WTC11 (cell line): ENCODE measurements around the gene HOXC5. TPM values are rescaled to one million over a fixed set of nuclear protein-coding genes. Genes with fewer than 3 reads are reported as not detected.
A peak's percentile ranks its signal among the peaks of the same experiment; 100 is the strongest.

Source experiments
- ATAC-seq: fragments of 200-7000 bp; cut with Tn5 transposase; 2 replicates; pipeline ENCODE4 v1.10.0; 2021; ENCODE audit warnings: mild to moderate bottlenecking, moderate library complexity
- CTCF ChIA-PET: fragments of 300-600 bp; sonication (Branson Sonifier 250); formaldehyde crosslinking; loops from one replicate; lab custom pipeline; 2021; ENCODE audit warnings: antibody characterized with exemption; lab: Charles Lee
- POLR2A ChIA-PET: fragments of 350-600 bp; sonication (Branson Sonifier 250); formaldehyde crosslinking; loops from one replicate; lab custom pipeline; 2021; ENCODE audit warnings: antibody characterized with exemption; lab: Charles Lee
- DNase-seq: peaks from one replicate; pipeline ENCODE4 v3.0.0; 2021; ENCODE audit warnings: low spot score
- H3K27ac Mint-ChIP-seq: 2 replicates; pipeline ENCODE4 v1.8.0; 2021; ENCODE audit warnings: mixed read lengths
- H3K27me3 Mint-ChIP-seq: 2 replicates; pipeline ENCODE4 v1.8.0; 2021; ENCODE audit warnings: low read depth, mild to moderate bottlenecking, moderate library complexity, mixed read lengths
- H3K36me3 Mint-ChIP-seq: 2 replicates; pipeline ENCODE4 v1.8.0; 2021; ENCODE audit warnings: mixed read lengths
- H3K4me1 Mint-ChIP-seq: 2 replicates; pipeline ENCODE4 v1.8.0; 2022; ENCODE audit warnings: mixed read lengths
- H3K4me3 Mint-ChIP-seq: 2 replicates; pipeline ENCODE4 v1.8.0; 2021; ENCODE audit warnings: mild to moderate bottlenecking, moderate library complexity, mixed read lengths
- H3K9me3 Mint-ChIP-seq: 2 replicates; pipeline ENCODE4 v1.8.0; 2021; ENCODE audit warnings: mixed read lengths
- AR ChIP-seq: fragments of 250-450 bp; sonication (Bioruptor Pico); IDR thresholded peaks from 2 replicates; pipeline ENCODE4 v1.9.0; 2021; ENCODE audit warnings: mild to moderate bottlenecking
- ATF2 ChIP-seq: sonication (generic); formaldehyde crosslinking; IDR thresholded peaks from 2 replicates; pipeline ENCODE4 v1.8.1; 2022; ENCODE audit warnings: low read depth, missing genetic modification reagents, borderline replicate concordance
- ATF3 ChIP-seq: sonication (generic); formaldehyde crosslinking; conservative IDR thresholded peaks from 2 replicates; pipeline ENCODE4 v1.8.1; 2022; ENCODE audit warnings: mild to moderate bottlenecking, missing genetic modification reagents
- ERG ChIP-seq: fragments of 250-450 bp; sonication (Bioruptor Pico); IDR thresholded peaks from 2 replicates; pipeline ENCODE4 v1.8.0; 2021; ENCODE audit warnings: mild to moderate bottlenecking
- FOXJ3 ChIP-seq: sonication (generic); formaldehyde crosslinking; IDR thresholded peaks from 2 replicates; pipeline ENCODE4 v1.9.0; 2021; ENCODE audit warnings: missing genetic modification reagents, mild to moderate bottlenecking, borderline replicate concordance
- FOXP1 ChIP-seq: sonication (generic); formaldehyde crosslinking; IDR thresholded peaks from 2 replicates; pipeline ENCODE4 v1.8.0; 2022; ENCODE audit warnings: missing genetic modification reagents, mild to moderate bottlenecking, moderate library complexity, borderline replicate concordance
- PRDM15 ChIP-seq: sonication (generic); formaldehyde crosslinking; IDR thresholded peaks from 2 replicates; pipeline ENCODE4 v1.8.0; 2022; ENCODE audit warnings: missing genetic modification reagents
- RELA ChIP-seq: sonication (generic); formaldehyde crosslinking; IDR thresholded peaks from 2 replicates; pipeline ENCODE4 v1.8.1; 2022; ENCODE audit warnings: missing genetic modification reagents, mild to moderate bottlenecking, borderline replicate concordance
- SP1 ChIP-seq: sonication (generic); formaldehyde crosslinking; conservative IDR thresholded peaks from 2 replicates; pipeline ENCODE4 v1.8.1; 2022; ENCODE audit warnings: missing genetic modification reagents
- total RNA-seq: library from RNA; stranded (reverse); gene quantifications from 3 replicates; pipeline ENCODE4 v1.2.3, GENCODE V29; 2021

Gene HOXC5
- total RNA-seq, 1 experiment from 2014 or later = not detected

- DNase-seq (no peak), ATAC-seq (no peak)
- ChIA-PET POLR2A (no interaction called here), CTCF (interaction anchor here (0.6 to 2.1 kb wide), 11 partner anchors 9 to 248 kb away, joined by 3 to 10 read pairs (median 6); partner anchors contain the start of genes HOXC10 and HOXC5)
- peak overlapping the region; percentile 56 for H3K4me3 Mint-ChIP-seq
- H3K9me3 Mint-ChIP-seq = no peaks in the 10 kb centered on the region
- H3K4me1 Mint-ChIP-seq = peaks cover 39% of the 10 kb centered on the region
- H3K36me3 Mint-ChIP-seq = no peaks in the 10 kb centered on the region
- H3K27me3 Mint-ChIP-seq = peaks cover 100% of the 10 kb centered on the region
- peak; percentile 45; the same call in 1 of the 2 replicates for TF ChIP-seq PRDM15
- TF ChIP-seq ERG (CRISPR knock-in tag) = no peak
- TF ChIP-seq ATF3 (CRISPR knock-in tag) = no peak
- H3K27ac Mint-ChIP-seq = no peak overlapping the region
Observed at GRCh38 chr12:53995002-53995377, 37.9 kb upstream of the HOXC5 start.

- H3K27me3 Mint-ChIP-seq = peaks cover 100% of the 10 kb centered on the region
- H3K36me3 Mint-ChIP-seq = no peaks in the 10 kb centered on the region
- DNase-seq = peak; percentile 76
- peak overlapping the region; percentile 56 for H3K4me3 Mint-ChIP-seq
- no peaks in the 10 kb centered on the region for H3K9me3 Mint-ChIP-seq
- no peak overlapping the region for H3K27ac Mint-ChIP-seq
- TF ChIP-seq AR (no peak), FOXP1 (CRISPR knock-in tag) (no peak), RELA (no peak), SP1 (CRISPR knock-in tag) (0 out of 2 replicates have a peak, but pooled peaks have one; percentile 20), ATF2 (CRISPR knock-in tag) (no peak), FOXJ3 (CRISPR knock-in tag) (no peak)
- TF ChIP-seq, all 79 proteins: peak for 1
- ChIA-PET CTCF (interaction anchor here (0.6 to 2.1 kb wide), 11 partner anchors 10 to 249 kb away, joined by 3 to 10 read pairs (median 6); partner anchors contain the start of genes HOXC10 and HOXC5), POLR2A (no interaction called here)
- ATAC-seq = peak; percentile 49
- peaks cover 36% of the 10 kb centered on the region for H3K4me1 Mint-ChIP-seq
Observed at GRCh38 chr12:53995378-53996239, 37.2 kb upstream of the HOXC5 start.
